ENCODE measurements around the gene BTF3.

DNA sequence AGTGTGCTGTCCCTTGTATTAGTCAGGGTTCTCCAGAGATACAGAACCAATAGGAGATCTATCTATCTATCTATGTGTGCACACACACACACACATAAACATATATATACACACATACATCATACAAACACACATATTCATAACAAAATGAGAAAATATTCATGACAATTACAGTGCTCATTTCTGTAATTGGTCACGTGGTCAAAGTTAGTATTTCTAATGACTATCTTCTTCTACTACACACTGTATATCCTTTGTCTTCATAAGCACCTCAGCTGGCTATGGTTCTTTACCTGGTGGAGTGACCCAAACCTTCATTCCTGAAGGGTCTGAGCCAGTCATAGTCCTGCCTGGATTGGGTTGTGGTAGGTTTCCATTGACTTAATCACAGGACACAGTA is 17.7 kb upstream of the BTF3 start:
- TF ChIP-seq, protein P1, sequence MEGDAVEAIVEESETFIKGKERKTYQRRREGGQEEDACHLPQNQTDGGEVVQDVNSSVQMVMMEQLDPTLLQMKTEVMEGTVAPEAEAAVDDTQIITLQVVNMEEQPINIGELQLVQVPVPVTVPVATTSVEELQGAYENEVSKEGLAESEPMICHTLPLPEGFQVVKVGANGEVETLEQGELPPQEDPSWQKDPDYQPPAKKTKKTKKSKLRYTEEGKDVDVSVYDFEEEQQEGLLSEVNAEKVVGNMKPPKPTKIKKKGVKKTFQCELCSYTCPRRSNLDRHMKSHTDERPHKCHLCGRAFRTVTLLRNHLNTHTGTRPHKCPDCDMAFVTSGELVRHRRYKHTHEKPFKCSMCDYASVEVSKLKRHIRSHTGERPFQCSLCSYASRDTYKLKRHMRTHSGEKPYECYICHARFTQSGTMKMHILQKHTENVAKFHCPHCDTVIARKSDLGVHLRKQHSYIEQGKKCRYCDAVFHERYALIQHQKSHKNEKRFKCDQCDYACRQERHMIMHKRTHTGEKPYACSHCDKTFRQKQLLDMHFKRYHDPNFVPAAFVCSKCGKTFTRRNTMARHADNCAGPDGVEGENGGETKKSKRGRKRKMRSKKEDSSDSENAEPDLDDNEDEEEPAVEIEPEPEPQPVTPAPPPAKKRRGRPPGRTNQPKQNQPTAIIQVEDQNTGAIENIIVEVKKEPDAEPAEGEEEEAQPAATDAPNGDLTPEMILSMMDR (CRISPR knock-in tag; IDR thresholded peaks at IDR 0.05), result no peak
- no peak for TF ChIP-seq RFXANK (CRISPR knock-in tag; IDR thresholded peaks at IDR 0.05)
- no peak for TF ChIP-seq BRCA1 (CRISPR knock-in tag; IDR thresholded peaks at IDR 0.05)
- no peak for TF ChIP-seq JUND (CRISPR knock-in tag; IDR thresholded peaks at IDR 0.05)
- TF ChIP-seq NFATC3 (CRISPR knock-in tag; IDR thresholded peaks at IDR 0.05), result no peak
- TF ChIP-seq, protein P2, sequence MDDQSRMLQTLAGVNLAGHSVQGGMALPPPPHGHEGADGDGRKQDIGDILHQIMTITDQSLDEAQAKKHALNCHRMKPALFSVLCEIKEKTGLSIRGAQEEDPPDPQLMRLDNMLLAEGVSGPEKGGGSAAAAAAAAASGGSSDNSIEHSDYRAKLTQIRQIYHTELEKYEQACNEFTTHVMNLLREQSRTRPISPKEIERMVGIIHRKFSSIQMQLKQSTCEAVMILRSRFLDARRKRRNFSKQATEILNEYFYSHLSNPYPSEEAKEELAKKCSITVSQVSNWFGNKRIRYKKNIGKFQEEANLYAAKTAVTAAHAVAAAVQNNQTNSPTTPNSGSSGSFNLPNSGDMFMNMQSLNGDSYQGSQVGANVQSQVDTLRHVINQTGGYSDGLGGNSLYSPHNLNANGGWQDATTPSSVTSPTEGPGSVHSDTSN (CRISPR knock-in tag; IDR thresholded peaks at IDR 0.05; ENCODE audit: borderline replicate concordance), result no peak
- no peak for TF ChIP-seq ZNF10 (CRISPR knock-in tag; IDR thresholded peaks at IDR 0.05; ENCODE audit: borderline replicate concordance, low read depth)
- TF ChIP-seq, protein P3, sequence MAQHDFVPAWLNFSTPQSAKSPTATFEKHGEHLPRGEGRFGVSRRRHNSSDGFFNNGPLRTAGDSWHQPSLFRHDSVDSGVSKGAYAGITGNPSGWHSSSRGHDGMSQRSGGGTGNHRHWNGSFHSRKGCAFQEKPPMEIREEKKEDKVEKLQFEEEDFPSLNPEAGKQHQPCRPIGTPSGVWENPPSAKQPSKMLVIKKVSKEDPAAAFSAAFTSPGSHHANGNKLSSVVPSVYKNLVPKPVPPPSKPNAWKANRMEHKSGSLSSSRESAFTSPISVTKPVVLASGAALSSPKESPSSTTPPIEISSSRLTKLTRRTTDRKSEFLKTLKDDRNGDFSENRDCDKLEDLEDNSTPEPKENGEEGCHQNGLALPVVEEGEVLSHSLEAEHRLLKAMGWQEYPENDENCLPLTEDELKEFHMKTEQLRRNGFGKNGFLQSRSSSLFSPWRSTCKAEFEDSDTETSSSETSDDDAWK (CRISPR knock-in tag; IDR thresholded peaks at IDR 0.05), result no peak
- no peak for TF ChIP-seq ZNF274 (CRISPR knock-in tag; IDR thresholded peaks at IDR 0.05)
